PC-3 (cell line): ENCODE results near the gene RBBP8NL.

Experiments used
- EZH2 ChIP-seq: fragments of 300-600 bp; sonication (generic); IDR thresholded peaks from one replicate; pipeline ENCODE4 v1.6.1; 2017; ENCODE audit warnings: antibody characterized with exemption, mild to moderate bottlenecking, low read length; ENCODE audit not compliant: unreplicated experiment
- EZH2phosphoT487 ChIP-seq: fragments of 300-600 bp; sonication (generic); IDR thresholded peaks from 2 replicates; pipeline ENCODE4 v1.6.1; 2018; ENCODE audit warnings: mild to moderate bottlenecking, antibody characterized with exemption, low read length, borderline replicate concordance
- TF ChIP-seq, protein P1 (sequence below): fragments of 300-600 bp; sonication (generic); conservative IDR thresholded peaks from 2 replicates; pipeline ENCODE4 v1.5.1; 2017; ENCODE audit warnings: antibody characterized with exemption, low read depth, mild to moderate bottlenecking, low read length

DNA sequence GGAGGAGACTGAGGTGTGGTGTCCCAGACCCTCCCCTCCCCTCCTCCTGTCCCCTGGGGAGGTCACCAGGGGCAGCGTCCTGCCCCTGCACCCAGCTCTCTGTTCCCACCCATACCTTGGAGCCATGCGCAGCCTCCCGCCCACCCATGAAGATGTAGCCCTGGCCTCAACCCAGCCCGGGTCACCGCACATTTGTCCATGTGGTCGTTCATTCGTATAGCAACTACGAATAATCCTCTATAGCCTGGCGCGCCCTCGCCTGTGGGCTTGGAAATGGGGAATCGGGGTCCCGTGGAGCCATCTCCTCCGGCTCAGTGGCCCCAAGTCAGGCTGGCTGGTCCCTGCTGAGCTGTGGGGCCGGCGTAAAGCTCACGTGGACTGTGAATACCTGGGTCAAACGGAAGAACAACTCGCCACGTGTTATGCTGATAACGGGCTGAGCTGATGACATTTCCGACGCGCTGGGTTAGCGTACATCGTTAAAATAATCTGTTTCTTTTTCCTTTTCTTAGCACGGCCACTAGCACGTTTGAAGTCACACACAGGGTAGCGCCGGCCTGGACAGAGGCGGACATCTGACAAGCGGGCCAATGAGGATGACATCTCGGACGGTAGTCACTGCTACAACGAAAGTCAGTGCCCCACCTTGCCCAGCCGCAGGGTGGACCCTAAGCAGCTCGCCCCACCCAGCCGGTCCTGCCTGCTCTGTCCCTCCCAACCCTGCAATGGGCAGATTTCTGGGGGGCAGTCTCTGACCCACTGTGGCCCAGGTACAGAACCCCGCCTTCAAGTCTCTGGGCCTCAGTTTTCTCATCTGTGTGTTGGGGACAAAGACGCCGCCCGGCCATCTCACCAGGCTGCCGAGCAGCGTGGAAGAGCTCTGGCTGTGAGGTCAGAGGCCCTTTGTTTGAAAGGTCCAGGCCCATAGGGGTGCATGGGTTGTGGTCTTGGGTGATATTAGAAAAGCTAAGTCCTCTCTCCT is 19.8 kb upstream of the RBBP8NL start:
- TF ChIP-seq, protein P1, sequence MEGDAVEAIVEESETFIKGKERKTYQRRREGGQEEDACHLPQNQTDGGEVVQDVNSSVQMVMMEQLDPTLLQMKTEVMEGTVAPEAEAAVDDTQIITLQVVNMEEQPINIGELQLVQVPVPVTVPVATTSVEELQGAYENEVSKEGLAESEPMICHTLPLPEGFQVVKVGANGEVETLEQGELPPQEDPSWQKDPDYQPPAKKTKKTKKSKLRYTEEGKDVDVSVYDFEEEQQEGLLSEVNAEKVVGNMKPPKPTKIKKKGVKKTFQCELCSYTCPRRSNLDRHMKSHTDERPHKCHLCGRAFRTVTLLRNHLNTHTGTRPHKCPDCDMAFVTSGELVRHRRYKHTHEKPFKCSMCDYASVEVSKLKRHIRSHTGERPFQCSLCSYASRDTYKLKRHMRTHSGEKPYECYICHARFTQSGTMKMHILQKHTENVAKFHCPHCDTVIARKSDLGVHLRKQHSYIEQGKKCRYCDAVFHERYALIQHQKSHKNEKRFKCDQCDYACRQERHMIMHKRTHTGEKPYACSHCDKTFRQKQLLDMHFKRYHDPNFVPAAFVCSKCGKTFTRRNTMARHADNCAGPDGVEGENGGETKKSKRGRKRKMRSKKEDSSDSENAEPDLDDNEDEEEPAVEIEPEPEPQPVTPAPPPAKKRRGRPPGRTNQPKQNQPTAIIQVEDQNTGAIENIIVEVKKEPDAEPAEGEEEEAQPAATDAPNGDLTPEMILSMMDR: no peak
- no peak for TF ChIP-seq EZH2
- TF ChIP-seq EZH2phosphoT487: no peak
